Gastrocnemius medialis (tissue), 4 donors: ENCODE data around the gene ELFN2. TPM values are rescaled to one million over a fixed set of nuclear protein-coding genes. Genes with fewer than 3 reads are reported as not detected.

Source experiments
- ATAC-seq, 2 donors: fragments of 150-250 bp; one replicate each; pipeline ENCODE4 v1.9.1; 2016
- DNase-seq, 2 donors: peaks; one replicate each; pipeline ENCODE4 v3.0.0-alpha.2; 2019
- H3K27ac ChIP-seq, 4 donors: fragments of 200-600 bp; sonication (generic); 1 replicate in 1 of 4; 2 replicates in 3 of 4; pipeline ENCODE4 v1.5.1; 2016 to 2018; ENCODE audit warnings: mild to moderate bottlenecking in 2 of 4, moderate library complexity in 1 of 4
- H3K27me3 ChIP-seq, 3 donors: fragments of 200-600 bp; sonication (generic) in 2 of 3; 1 replicate in 1 of 3; 2 replicates in 2 of 3; pipeline versions ENCODE4 v1.5.1 to v1.6.0; 2016 to 2019; ENCODE audit warnings: mild to moderate bottlenecking in 1 of 3, moderate library complexity in 1 of 3
- H3K36me3 ChIP-seq, 2 donors: fragments of 200-600 bp; sonication (generic) in 1 of 2; one replicate each; pipeline ENCODE4 v1.5.1; 2017 to 2018
- H3K4me1 ChIP-seq, 2 donors: fragments of 200-600 bp; sonication (generic) in 1 of 2; one replicate each; pipeline ENCODE4 v1.5.1; 2016 to 2017; ENCODE audit warnings: mild to moderate bottlenecking in 2 of 2
- H3K4me3 ChIP-seq, 4 donors: fragments of 200-600 bp; sonication (generic) in 3 of 4; 1 replicate in 1 of 4; 2 replicates in 3 of 4; pipeline ENCODE4 v1.5.1; 2016 to 2019; ENCODE audit warnings: mild to moderate bottlenecking in 2 of 4
- H3K9me3 ChIP-seq, 3 donors: fragments of 200-600 bp; sonication (generic) in 2 of 3; 1 replicate in 1 of 3; 2 replicates in 2 of 3; pipeline ENCODE4 v1.5.1; 2016 to 2019
- POLR2A ChIP-seq, 2 donors: fragments of 450-650 bp; IDR thresholded peaks; one replicate each; pipeline ENCODE4 v1.6.1; 2017; ENCODE audit warnings: antibody characterized with exemption in 2 of 2, mild to moderate bottlenecking in 2 of 2, moderate library complexity in 2 of 2
- in situ Hi-C, 4 donors: fragments of 200-750 bp; cut with MboI; loops; one replicate each; pipeline versions ENCODE4 v1.15.0 to v1.8.0; 2017; ENCODE audit warnings: low sequenced_read_pairs in 4 of 4
- intact Hi-C: fragments of 100-400 bp; cut with DNase I; formaldehyde crosslinking; loops from one replicate; pipeline ENCODE4 v1.15.1; 2023; ENCODE audit warnings: low total_unique reads
- total RNA-seq, 4 donors: library from RNA; depleted of rRNA; stranded (reverse); fragments of >200 nt; gene quantifications; one replicate each; pipeline versions ENCODE4 v1.1.0 to v1.2.3, GENCODE V29; 2016
- TF ChIP-seq, protein P1 (sequence below), 5 experiments: fragments of 450-650 bp in 3 of 5; fragments of 200-600 bp in 2 of 5; sonication (generic) in 2 of 5; IDR thresholded peaks in 4 of 5; conservative IDR thresholded peaks in 1 of 5; 1 replicate in 4 of 5; 2 replicates in 1 of 5; pipeline ENCODE4 v1.5.1; 2016 to 2019; ENCODE audit warnings: antibody characterized with exemption in 5 of 5, mild to moderate bottlenecking in 3 of 5, moderate library complexity in 3 of 5

The ELFN2 gene
- total RNA-seq, 4 donors from 2014 or later, result 0.02 to 0.03 TPM; not detected in 2

DNA sequence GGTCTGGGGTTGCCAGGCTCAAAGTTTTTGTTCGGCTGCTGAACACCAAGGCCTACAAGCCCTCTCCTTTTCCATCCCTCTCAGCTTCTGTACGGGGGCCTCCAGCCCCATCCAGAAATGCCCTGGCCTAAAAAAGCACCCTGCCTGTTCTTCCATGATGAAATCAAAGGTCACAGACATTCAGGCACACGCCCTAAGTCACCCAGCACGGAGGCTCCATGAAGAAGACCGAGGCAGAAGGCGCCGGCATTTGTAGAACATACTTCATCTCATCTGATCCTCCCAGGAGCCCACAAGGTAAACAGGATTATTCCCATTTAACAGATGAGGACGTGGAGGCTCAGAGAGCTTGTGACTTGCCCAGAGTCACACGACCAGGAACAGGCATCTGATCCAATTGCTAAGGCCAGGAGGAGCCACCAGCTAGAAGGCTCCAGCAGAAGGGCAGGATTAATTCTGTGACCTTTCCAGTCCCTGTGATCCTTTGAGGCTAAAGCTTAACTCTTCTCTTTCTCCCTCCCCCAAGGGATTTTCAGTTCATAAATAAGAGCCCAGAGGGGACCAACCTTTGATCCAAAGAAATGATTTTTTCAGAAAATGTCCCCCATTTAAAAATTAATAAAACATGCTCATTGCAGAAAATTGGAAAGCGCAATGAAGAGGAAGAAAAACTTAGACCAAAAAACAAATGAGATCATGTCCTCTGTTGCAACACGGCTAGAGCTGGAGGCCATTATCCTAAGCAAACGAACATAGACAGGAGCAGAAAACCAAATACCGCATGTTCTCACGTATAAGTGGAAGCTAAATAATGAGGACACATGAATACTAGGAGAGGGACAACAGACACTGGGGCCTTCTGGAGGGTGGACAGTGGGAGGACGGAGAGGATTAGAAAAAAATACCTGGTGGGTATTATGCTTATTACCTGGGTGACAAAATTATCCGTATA lies 106.3 kb downstream of the ELFN2 start:
- Histone ChIP-seq H3K4me3 (no peak overlapping the region), H3K36me3 (no peaks in the 10 kb centered on the region), H3K27ac (no peak overlapping the region), H3K27me3 (peaks cover 30 to 33% (median 32%) of the 10 kb centered on the region in 3 donors), H3K9me3 (no peaks in the 10 kb centered on the region), H3K4me1 (no peaks in the 10 kb centered on the region)
- no peak for ATAC-seq
- in situ Hi-C loops (loop anchor here in 1 of 4 donors (10.0 kb wide), 1 partner anchor 134 kb away; no protein-coding TSS in a partner anchor), intact Hi-C loops (no loop called here)
- TF ChIP-seq, protein P1, sequence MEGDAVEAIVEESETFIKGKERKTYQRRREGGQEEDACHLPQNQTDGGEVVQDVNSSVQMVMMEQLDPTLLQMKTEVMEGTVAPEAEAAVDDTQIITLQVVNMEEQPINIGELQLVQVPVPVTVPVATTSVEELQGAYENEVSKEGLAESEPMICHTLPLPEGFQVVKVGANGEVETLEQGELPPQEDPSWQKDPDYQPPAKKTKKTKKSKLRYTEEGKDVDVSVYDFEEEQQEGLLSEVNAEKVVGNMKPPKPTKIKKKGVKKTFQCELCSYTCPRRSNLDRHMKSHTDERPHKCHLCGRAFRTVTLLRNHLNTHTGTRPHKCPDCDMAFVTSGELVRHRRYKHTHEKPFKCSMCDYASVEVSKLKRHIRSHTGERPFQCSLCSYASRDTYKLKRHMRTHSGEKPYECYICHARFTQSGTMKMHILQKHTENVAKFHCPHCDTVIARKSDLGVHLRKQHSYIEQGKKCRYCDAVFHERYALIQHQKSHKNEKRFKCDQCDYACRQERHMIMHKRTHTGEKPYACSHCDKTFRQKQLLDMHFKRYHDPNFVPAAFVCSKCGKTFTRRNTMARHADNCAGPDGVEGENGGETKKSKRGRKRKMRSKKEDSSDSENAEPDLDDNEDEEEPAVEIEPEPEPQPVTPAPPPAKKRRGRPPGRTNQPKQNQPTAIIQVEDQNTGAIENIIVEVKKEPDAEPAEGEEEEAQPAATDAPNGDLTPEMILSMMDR (IDR thresholded peaks at IDR 0.05 in 4 of 5, conservative IDR thresholded peaks at IDR 0.05 in 1 of 5), result no peak
- no peak for TF ChIP-seq POLR2A (IDR thresholded peaks at IDR 0.05)
- DNase-seq, result no peak

DNA sequence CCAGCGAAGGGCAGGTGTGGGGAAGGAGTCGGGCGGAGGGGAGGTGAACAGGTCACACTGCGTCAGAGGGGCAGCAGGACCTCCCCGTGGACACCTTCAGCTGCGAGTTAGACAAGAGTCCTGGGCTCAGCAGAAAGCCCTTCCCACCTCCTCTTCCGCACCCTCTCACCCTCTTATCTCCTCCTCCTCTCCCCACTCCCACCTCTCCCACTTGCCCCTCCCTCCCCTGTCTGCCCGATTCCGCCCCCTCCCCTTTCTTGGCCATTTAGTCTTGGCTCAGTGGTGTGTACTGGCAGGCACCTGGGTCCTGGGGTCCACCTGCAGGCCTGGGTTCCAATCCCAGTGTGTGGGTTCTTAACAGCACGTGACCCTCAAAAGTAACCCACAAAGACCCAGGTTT lies 107.8 kb downstream of the ELFN2 start:
- no peaks in the 10 kb centered on the region for H3K4me1 ChIP-seq
- no peak overlapping the region for H3K27ac ChIP-seq
- no peak for TF ChIP-seq POLR2A (IDR thresholded peaks at IDR 0.05)
- TF ChIP-seq, protein P1 (IDR thresholded peaks at IDR 0.05 in 4 of 5, conservative IDR thresholded peaks at IDR 0.05 in 1 of 5), result no peak
- intact Hi-C loops, result loop anchor here (10.0 kb wide), 1 partner anchor 105 kb away; the partner anchor contains the start of gene ELFN2
- no peak overlapping the region for H3K4me3 ChIP-seq
- in situ Hi-C loops, result no loop called here
- no peak for ATAC-seq
- no peak for DNase-seq
- H3K36me3 ChIP-seq, result no peaks in the 10 kb centered on the region
- H3K27me3 ChIP-seq, result peaks cover 15 to 21% (median 17%) of the 10 kb centered on the region in 3 donors
- no peaks in the 10 kb centered on the region for H3K9me3 ChIP-seq

DNA sequence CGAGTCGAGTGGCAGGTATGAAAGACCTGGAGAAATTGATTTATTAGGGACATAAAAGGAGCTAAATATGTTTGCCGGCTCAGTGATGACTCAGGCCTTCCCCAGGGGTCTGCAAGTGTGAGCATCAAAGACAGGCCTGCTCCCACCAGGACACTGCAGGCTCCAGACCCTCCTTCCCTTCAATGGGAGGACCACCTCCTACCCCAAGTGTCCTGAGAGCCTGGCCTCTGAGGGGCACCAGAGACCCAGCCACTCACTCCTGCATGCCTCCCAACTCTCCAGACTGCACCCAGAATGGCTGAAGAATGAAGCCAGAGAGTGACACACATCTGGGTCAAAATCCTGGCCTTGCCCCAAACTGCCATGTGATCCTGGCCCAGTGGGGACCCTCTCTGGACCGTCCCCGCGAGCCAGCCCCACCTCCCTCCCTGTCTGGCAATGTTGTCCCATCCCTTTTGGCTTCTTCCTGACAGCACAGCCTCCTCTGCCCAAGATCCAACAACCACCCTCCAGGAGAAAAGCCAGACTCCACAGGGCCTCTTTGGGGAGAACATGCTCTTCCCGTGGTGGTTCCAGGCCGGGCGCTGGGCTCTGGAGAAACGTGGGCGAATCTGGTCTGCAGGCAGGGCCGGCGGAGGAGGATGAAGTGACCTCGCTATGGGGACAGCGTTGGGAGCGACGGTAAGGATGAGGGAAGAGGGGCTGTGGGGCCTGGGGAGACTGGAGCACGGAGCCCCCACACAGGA lies 108.7 kb downstream of the ELFN2 start:
- no peak for TF ChIP-seq POLR2A (IDR thresholded peaks at IDR 0.05)
- TF ChIP-seq, protein P1 (IDR thresholded peaks at IDR 0.05 in 4 of 5, conservative IDR thresholded peaks at IDR 0.05 in 1 of 5), result no peak
- H3K27ac ChIP-seq, result no peak overlapping the region
- intact Hi-C loops (loop anchor here (10.0 kb wide), 1 partner anchor 106 kb away; the partner anchor contains the start of gene ELFN2), in situ Hi-C loops (no loop called here)
- H3K9me3 ChIP-seq, result no peaks in the 10 kb centered on the region
- no peaks in the 10 kb centered on the region for H3K4me1 ChIP-seq
- peaks cover 6 to 11% (median 8%) of the 10 kb centered on the region in 3 donors for H3K27me3 ChIP-seq
- H3K36me3 ChIP-seq, result no peaks in the 10 kb centered on the region
- ATAC-seq, result no peak
- DNase-seq, result no peak
- no peak overlapping the region for H3K4me3 ChIP-seq

Other genes starting within 250 kb of the ELFN2 start
- gene C1QTNF6, start 239.2 kb downstream of the ELFN2 start, total RNA-seq, result under 1 TPM; 0.46 to 1.00 (median 0.84) TPM
- gene SSTR3, start 215.0 kb downstream of the ELFN2 start, total RNA-seq, result not detected
- gene RAC2, start 183.2 kb downstream of the ELFN2 start, total RNA-seq, result 1 to 10 TPM in 3 of 4 donors, not detected in 1; 1.9 to 3.7 (median 3.5) TPM
- 1 to 10 TPM in 3 of 4 donors, not detected in 1; 1.7 to 2.2 (median 2.0) TPM for gene CYTH4, start 145.0 kb downstream of the ELFN2 start, total RNA-seq
- gene MFNG, start 58.9 kb upstream of the ELFN2 start, total RNA-seq, result 1 to 10 TPM; 2.4 to 7.0 (median 5.2) TPM
- 1 to 10 TPM; 2.6 to 5.7 (median 4.4) TPM for gene CARD10, start 91.9 kb upstream of the ELFN2 start, total RNA-seq
- gene CDC42EP1, start 133.0 kb upstream of the ELFN2 start, total RNA-seq, result 1 to 10 TPM; 5.6 to 8.8 (median 6.8) TPM
- gene LGALS2, start 152.6 kb upstream of the ELFN2 start, total RNA-seq, result not detected
- 10 to 100 TPM; 39.0 to 48.8 (median 45.0) TPM for gene GGA1, start 181.4 kb upstream of the ELFN2 start, total RNA-seq
- gene SH3BP1, start 212.2 kb upstream of the ELFN2 start, total RNA-seq, result 1 to 10 TPM in 3 of 4 donors, not detected in 1; 1.1 to 1.8 (median 1.6) TPM
- gene PDXP, start 231.2 kb upstream of the ELFN2 start, total RNA-seq, result 10 to 100 TPM; 10.3 to 28.7 (median 16.6) TPM
- gene LGALS1, start 248.2 kb upstream of the ELFN2 start, total RNA-seq, result 1,000 to 10,000 TPM in 3 of 4 donors, 100 to 1,000 TPM in 1; 561 to 1,888 (median 1,101) TPM